CD4-positive, alpha-beta T cell treated with Interleukin-4 for 1 hour (primary cell): ENCODE measurements around the gene SCAPER.
"Not testable (repeated sequence)": the region's sequence is repeated elsewhere in the genome, so short reads cannot be mapped to it uniquely, and the experiment has no call there.

Experiments used
- DNase-seq, 2 donors: peaks; one replicate each; pipeline ENCODE4 v3.0.0-alpha.2; 2020 to 2022

SCAPER gene

GRCh38 chr15:76772776-76773175, 132.4 kb downstream of the SCAPER start:
- DNase-seq, result no peak

GRCh38 chr15:76764004-76764403, 141.1 kb downstream of the SCAPER start:
- DNase-seq, result no peak

GRCh38 chr15:76763554-76763953, 141.6 kb downstream of the SCAPER start:
- no peak for DNase-seq

- DNase-seq, result no peak
These were observed 148.8 kb downstream of the SCAPER start for GRCh38 chr15:76756381-76756780.

- DNase-seq, result no peak
These were observed 151.4 kb downstream of the SCAPER start for GRCh38 chr15:76753771-76754170.

GRCh38 chr15:76753131-76753530, 152.0 kb downstream of the SCAPER start:
- no peak for DNase-seq

- DNase-seq, result no peak
These were observed 152.6 kb downstream of the SCAPER start for GRCh38 chr15:76752549-76752948.

GRCh38 chr15:76737573-76737972, 167.6 kb downstream of the SCAPER start:
- DNase-seq, result no peak

- DNase-seq, result not testable (repeated sequence)
These were observed 172.8 kb downstream of the SCAPER start for GRCh38 chr15:76732321-76732720.

- DNase-seq, result no peak
These were observed 174.9 kb downstream of the SCAPER start for GRCh38 chr15:76730262-76730661.

GRCh38 chr15:76718863-76719262, 186.3 kb downstream of the SCAPER start:
- no peak for DNase-seq

GRCh38 chr15:76714950-76715349, 190.2 kb downstream of the SCAPER start:
- no peak for DNase-seq

GRCh38 chr15:76711351-76711827, 193.8 kb downstream of the SCAPER start:
- DNase-seq, result no peak

GRCh38 chr15:76704032-76704431, 201.1 kb downstream of the SCAPER start:
- not testable (repeated sequence) for DNase-seq

- no peak for DNase-seq
These were observed 208.3 kb downstream of the SCAPER start for GRCh38 chr15:76696840-76697239.

GRCh38 chr15:76692546-76692945, 212.6 kb downstream of the SCAPER start:
- DNase-seq, result not testable (repeated sequence)

- not testable (repeated sequence) for DNase-seq
These were observed 217.5 kb downstream of the SCAPER start for GRCh38 chr15:76687592-76687991.

- DNase-seq, result no peak
These were observed 221.1 kb downstream of the SCAPER start for GRCh38 chr15:76684002-76684401.

GRCh38 chr15:76682833-76683232, 222.3 kb downstream of the SCAPER start:
- no peak for DNase-seq

- DNase-seq, result no peak
These were observed 222.9 kb downstream of the SCAPER start for GRCh38 chr15:76682259-76682658.

GRCh38 chr15:76678766-76679165, 226.4 kb downstream of the SCAPER start:
- no peak for DNase-seq

- DNase-seq, result no peak
These were observed 230.3 kb downstream of the SCAPER start for GRCh38 chr15:76674883-76675282.

- no peak for DNase-seq
These were observed 235.5 kb downstream of the SCAPER start for GRCh38 chr15:76669521-76670207.

- DNase-seq, result no peak
These were observed 236.2 kb downstream of the SCAPER start for GRCh38 chr15:76668900-76669299.
